GM23338 (cell line): Measurements from ENCODE around the gene VWC2.

Experiments used
- CREB1 ChIP-seq: fragments of 250-450 bp; sonication (Bioruptor Pico); IDR thresholded peaks from 2 replicates; pipeline ENCODE4 v1.5.0; 2020; ENCODE audit warnings: low read depth, mild to moderate bottlenecking, moderate library complexity
- EZH2 ChIP-seq: fragments of 200-600 bp; sonication (generic); IDR thresholded peaks from one replicate; pipeline ENCODE4 v1.8.0; 2017; ENCODE audit warnings: antibody characterized with exemption, mild to moderate bottlenecking, low read depth; ENCODE audit not compliant: unreplicated experiment
- EZH2phosphoT487 ChIP-seq: fragments of 200-600 bp; sonication (generic); IDR thresholded peaks from one replicate; pipeline ENCODE4 v1.8.1; 2018; ENCODE audit warnings: antibody characterized with exemption; ENCODE audit not compliant: unreplicated experiment
- JUNB ChIP-seq: IDR thresholded peaks from one replicate; pipeline ENCODE4 v1.6.1; 2016; ENCODE audit warnings: antibody characterized with exemption; ENCODE audit not compliant: unreplicated experiment
- POLR2AphosphoS5 ChIP-seq: IDR thresholded peaks from 2 replicates; pipeline ENCODE4 v1.6.1; 2016; ENCODE audit warnings: antibody characterized with exemption, low read depth
- STAT1 ChIP-seq: IDR thresholded peaks from one replicate; pipeline ENCODE4 v1.6.1; 2016; ENCODE audit warnings: antibody characterized with exemption; ENCODE audit not compliant: unreplicated experiment
- ZNF114 ChIP-seq: fragments of 250-450 bp; sonication (Bioruptor Pico); IDR thresholded peaks from 2 replicates; pipeline ENCODE4 v1.5.0; 2020; ENCODE audit warnings: mild to moderate bottlenecking, moderate library complexity
- TF ChIP-seq, protein P1 (sequence below), 2 experiments: fragments of 200-600 bp in 1 of 2; sonication (generic) in 1 of 2; conservative IDR thresholded peaks; 2 replicates each; pipeline versions ENCODE4 v1.5.1 to v1.6.1; 2016 to 2017; ENCODE audit warnings: antibody characterized with exemption in 2 of 2, low read depth in 2 of 2, mild to moderate bottlenecking in 2 of 2, moderate library complexity in 1 of 2
- TF ChIP-seq, protein P2 (sequence below): IDR thresholded peaks from one replicate; pipeline ENCODE4 v1.6.1; 2018; ENCODE audit warnings: antibody characterized with exemption; ENCODE audit not compliant: unreplicated experiment

DNA sequence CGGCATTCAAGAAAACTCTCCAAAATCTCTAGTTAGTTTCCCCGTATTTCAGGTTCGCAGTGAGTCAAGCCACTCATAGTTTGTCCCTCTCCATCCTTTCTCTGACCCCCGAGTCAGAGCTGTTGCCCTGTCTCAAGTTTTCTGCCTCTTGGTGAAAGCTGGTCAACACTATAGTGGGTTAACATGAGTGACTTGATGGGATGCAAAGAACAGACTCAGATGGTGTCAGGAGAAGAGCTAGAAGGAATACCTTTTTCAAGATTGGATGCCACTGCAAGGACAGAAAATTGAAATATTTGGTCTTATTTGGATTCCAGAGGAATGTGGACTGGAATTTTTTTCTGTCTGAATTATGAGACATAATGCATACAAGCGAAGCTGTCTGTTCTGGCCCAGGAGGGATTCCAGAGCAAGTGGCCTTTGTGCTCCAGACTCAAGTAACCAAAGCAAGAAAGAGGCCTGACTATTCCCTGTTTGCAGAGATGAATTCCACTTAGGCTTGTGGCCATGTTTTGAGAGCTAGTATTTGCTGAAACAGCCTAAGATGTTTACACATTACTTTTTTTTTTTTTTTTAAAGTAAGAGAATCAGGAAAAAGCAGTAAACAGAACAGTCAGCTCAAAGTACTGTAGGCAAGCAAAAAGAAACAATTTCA, 67.4 kb downstream of the VWC2 start:
- TF ChIP-seq, protein P1, sequence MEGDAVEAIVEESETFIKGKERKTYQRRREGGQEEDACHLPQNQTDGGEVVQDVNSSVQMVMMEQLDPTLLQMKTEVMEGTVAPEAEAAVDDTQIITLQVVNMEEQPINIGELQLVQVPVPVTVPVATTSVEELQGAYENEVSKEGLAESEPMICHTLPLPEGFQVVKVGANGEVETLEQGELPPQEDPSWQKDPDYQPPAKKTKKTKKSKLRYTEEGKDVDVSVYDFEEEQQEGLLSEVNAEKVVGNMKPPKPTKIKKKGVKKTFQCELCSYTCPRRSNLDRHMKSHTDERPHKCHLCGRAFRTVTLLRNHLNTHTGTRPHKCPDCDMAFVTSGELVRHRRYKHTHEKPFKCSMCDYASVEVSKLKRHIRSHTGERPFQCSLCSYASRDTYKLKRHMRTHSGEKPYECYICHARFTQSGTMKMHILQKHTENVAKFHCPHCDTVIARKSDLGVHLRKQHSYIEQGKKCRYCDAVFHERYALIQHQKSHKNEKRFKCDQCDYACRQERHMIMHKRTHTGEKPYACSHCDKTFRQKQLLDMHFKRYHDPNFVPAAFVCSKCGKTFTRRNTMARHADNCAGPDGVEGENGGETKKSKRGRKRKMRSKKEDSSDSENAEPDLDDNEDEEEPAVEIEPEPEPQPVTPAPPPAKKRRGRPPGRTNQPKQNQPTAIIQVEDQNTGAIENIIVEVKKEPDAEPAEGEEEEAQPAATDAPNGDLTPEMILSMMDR (conservative IDR thresholded peaks at IDR 0.05; ENCODE audit: low read depth in 2 of 2): no peak
- TF ChIP-seq EZH2phosphoT487 (no peak), POLR2AphosphoS5 (no peak), EZH2 (no peak), JUNB (no peak), STAT1 (no peak), ZNF114 (no peak), CREB1 (CRISPR knock-in tag) (no peak)
- TF ChIP-seq, protein P2, sequence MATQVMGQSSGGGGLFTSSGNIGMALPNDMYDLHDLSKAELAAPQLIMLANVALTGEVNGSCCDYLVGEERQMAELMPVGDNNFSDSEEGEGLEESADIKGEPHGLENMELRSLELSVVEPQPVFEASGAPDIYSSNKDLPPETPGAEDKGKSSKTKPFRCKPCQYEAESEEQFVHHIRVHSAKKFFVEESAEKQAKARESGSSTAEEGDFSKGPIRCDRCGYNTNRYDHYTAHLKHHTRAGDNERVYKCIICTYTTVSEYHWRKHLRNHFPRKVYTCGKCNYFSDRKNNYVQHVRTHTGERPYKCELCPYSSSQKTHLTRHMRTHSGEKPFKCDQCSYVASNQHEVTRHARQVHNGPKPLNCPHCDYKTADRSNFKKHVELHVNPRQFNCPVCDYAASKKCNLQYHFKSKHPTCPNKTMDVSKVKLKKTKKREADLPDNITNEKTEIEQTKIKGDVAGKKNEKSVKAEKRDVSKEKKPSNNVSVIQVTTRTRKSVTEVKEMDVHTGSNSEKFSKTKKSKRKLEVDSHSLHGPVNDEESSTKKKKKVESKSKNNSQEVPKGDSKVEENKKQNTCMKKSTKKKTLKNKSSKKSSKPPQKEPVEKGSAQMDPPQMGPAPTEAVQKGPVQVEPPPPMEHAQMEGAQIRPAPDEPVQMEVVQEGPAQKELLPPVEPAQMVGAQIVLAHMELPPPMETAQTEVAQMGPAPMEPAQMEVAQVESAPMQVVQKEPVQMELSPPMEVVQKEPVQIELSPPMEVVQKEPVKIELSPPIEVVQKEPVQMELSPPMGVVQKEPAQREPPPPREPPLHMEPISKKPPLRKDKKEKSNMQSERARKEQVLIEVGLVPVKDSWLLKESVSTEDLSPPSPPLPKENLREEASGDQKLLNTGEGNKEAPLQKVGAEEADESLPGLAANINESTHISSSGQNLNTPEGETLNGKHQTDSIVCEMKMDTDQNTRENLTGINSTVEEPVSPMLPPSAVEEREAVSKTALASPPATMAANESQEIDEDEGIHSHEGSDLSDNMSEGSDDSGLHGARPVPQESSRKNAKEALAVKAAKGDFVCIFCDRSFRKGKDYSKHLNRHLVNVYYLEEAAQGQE: no peak
